ENCODE results near the gene SNAPC2. TPM values are rescaled to one million over a fixed set of nuclear protein-coding genes. Genes with fewer than 3 reads are reported as not detected.
"Not testable (repeated sequence)": the region's sequence is repeated elsewhere in the genome, so short reads cannot be mapped to it uniquely, and the experiment has no call there.

SNAPC2 gene
- total RNA-seq, 1 donor from 2014 or later = 13.4 TPM

GRCh38 chr19:7887408-7888144 lies 32.6 kb upstream of the SNAPC2 start:
- no peak for DNase-seq (ENCODE audit: low read depth)
- Histone ChIP-seq H3K27me3 (ENCODE audit: control insufficient read depth, insufficient read depth, low read length) (no peaks in the 10 kb centered on the region), H3K36me3 (ENCODE audit: control insufficient read depth, insufficient read depth, low read length) (no peaks in the 10 kb centered on the region), H3K4me3 (ENCODE audit: low read depth, low read length) (peak overlapping the region; percentile 82)
- no peak for TF ChIP-seq CTCF (IDR thresholded peaks at IDR 0.05; ENCODE audit: insufficient read depth, low read length, severe bottlenecking)
- no peak for FAIRE-seq

GRCh38 chr19:7888145-7888825 lies 31.9 kb upstream of the SNAPC2 start, which contains the start of gene LRRC8E:
Gene LRRC8E, plus strand, starts transcription at chr19:7888510. Its CDS starts 7,094 bp downstream, at chr19:7895604.
- peak within 1 kb of the TSS; percentile 82 for H3K4me3 ChIP-seq (ENCODE audit: low read depth, low read length)
- no peaks in the 10 kb centered on the region for H3K27me3 ChIP-seq (ENCODE audit: control insufficient read depth, insufficient read depth, low read length)
- H3K36me3 ChIP-seq (ENCODE audit: control insufficient read depth, insufficient read depth, low read length) = no peaks in the 10 kb centered on the region
- FAIRE-seq (no peak), DNase-seq (ENCODE audit: low read depth) (peak; percentile 52)
- TF ChIP-seq CTCF (IDR thresholded peaks at IDR 0.05; ENCODE audit: insufficient read depth, low read length, severe bottlenecking) = no peak

- DNase-seq (ENCODE audit: low read depth) (no peak), FAIRE-seq (no peak)
- Histone ChIP-seq H3K27me3 (ENCODE audit: control insufficient read depth, insufficient read depth, low read length) (no peaks in the 10 kb centered on the region), H3K36me3 (ENCODE audit: control insufficient read depth, insufficient read depth, low read length) (no peaks in the 10 kb centered on the region), H3K4me3 (ENCODE audit: low read depth, low read length) (peak overlapping the region; percentile 82)
- no peak for TF ChIP-seq CTCF (IDR thresholded peaks at IDR 0.05; ENCODE audit: insufficient read depth, low read length, severe bottlenecking)
Observed at GRCh38 chr19:7888826-7889217, 31.3 kb upstream of the SNAPC2 start.

GRCh38 chr19:7893362-7894101 lies 26.6 kb upstream of the SNAPC2 start:
- peak; percentile 46 for DNase-seq (ENCODE audit: low read depth)
- not testable (repeated sequence) for H3K4me3 ChIP-seq (ENCODE audit: low read depth, low read length); H3K36me3 ChIP-seq (ENCODE audit: control insufficient read depth, insufficient read depth, low read length); FAIRE-seq; H3K27me3 ChIP-seq (ENCODE audit: control insufficient read depth, insufficient read depth, low read length)

GRCh38 chr19:7894612-7895309 lies 25.4 kb upstream of the SNAPC2 start:
- no peaks in the 10 kb centered on the region for H3K27me3 ChIP-seq (ENCODE audit: control insufficient read depth, insufficient read depth, low read length)
- DNase-seq (ENCODE audit: low read depth) (peak; percentile 40), FAIRE-seq (no peak)
- TF ChIP-seq CTCF (IDR thresholded peaks at IDR 0.05; ENCODE audit: insufficient read depth, low read length, severe bottlenecking) = no peak
- peaks cover 3% of the 10 kb centered on the region for H3K36me3 ChIP-seq (ENCODE audit: control insufficient read depth, insufficient read depth, low read length)
- no peak overlapping the region for H3K4me3 ChIP-seq (ENCODE audit: low read depth, low read length)

Data from bronchial epithelial cell (primary cell).